HG02588 (cell line): ENCODE data around the gene PRDM12.
"Not testable (repeated sequence)": the region's sequence is repeated elsewhere in the genome, so short reads cannot be mapped to it uniquely, and the experiment has no call there.

Experiments used
- ATAC-seq: cut with Tn5 transposase; IDR thresholded peaks from one replicate; pipeline ENCODE4 v1.9.1; 2021; ENCODE audit warnings: mild to moderate bottlenecking, moderate library complexity; ENCODE audit not compliant: unreplicated experiment

The PRDM12 gene

GRCh38 chr9:130663258-130663976 is 977 bp upstream of the PRDM12 start:
- no peak for ATAC-seq

GRCh38 chr9:130663977-130664250 is 480 bp upstream of the PRDM12 start:
- ATAC-seq, result no peak

GRCh38 chr9:130665029-130665430 is 636 bp downstream of the PRDM12 start:
- ATAC-seq, result no peak

- ATAC-seq, result no peak
Observed at GRCh38 chr9:130665431-130666392, 1.3 kb downstream of the PRDM12 start.

GRCh38 chr9:130666393-130667119 is 2.2 kb downstream of the PRDM12 start:
- no peak for ATAC-seq

GRCh38 chr9:130667120-130667435 is 2.7 kb downstream of the PRDM12 start:
- no peak for ATAC-seq

- ATAC-seq, result no peak
Observed at GRCh38 chr9:130668196-130668595, 3.8 kb downstream of the PRDM12 start.

- ATAC-seq, result no peak
Observed at GRCh38 chr9:130668659-130669058, 4.3 kb downstream of the PRDM12 start.

- ATAC-seq, result no peak
Observed at GRCh38 chr9:130669965-130670364, 5.6 kb downstream of the PRDM12 start.

GRCh38 chr9:130670644-130671043 is 6.2 kb downstream of the PRDM12 start:
- ATAC-seq, result no peak

- ATAC-seq, result no peak
Observed at GRCh38 chr9:130672466-130672865, 8.1 kb downstream of the PRDM12 start.

GRCh38 chr9:130672933-130673615 is 8.7 kb downstream of the PRDM12 start:
- no peak for ATAC-seq

GRCh38 chr9:130675396-130675795 is 11.0 kb downstream of the PRDM12 start:
- ATAC-seq, result no peak

- ATAC-seq, result no peak
Observed at GRCh38 chr9:130677252-130677651, 12.9 kb downstream of the PRDM12 start.

GRCh38 chr9:130680836-130681768 is 16.7 kb downstream of the PRDM12 start:
- no peak for ATAC-seq

GRCh38 chr9:130681769-130682420 is 17.5 kb downstream of the PRDM12 start:
- ATAC-seq, result no peak

GRCh38 chr9:130682421-130683121 is 18.2 kb downstream of the PRDM12 start:
- ATAC-seq, result no peak

- ATAC-seq, result no peak
Observed at GRCh38 chr9:130685104-130685503, 20.7 kb downstream of the PRDM12 start.

GRCh38 chr9:130685945-130686344 is 21.6 kb downstream of the PRDM12 start:
- ATAC-seq, result not testable (repeated sequence)
